ENCODE data around the gene GRIK1.

Gene GRIK1

DNA sequence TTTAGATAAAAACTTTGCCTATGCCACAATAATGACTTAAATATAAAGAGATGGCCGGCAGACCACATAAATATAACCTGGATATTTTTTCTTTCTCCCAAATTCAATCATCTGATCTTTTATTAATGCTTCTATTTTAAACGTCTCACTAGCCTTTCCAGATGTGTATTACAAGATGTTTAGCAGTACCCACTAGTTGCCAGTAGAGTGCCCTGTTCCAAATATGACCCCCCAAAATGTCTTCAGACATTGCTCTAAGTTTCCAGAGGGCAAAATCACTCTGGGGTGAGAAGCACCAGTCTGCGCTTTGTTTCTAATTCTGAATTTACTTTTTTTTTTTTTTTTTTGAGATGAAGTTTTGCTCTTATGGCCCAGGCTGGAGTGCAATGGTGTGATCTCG, 268.1 kb downstream of the GRIK1 start:
- Histone ChIP-seq H3K4me3 (ENCODE audit: low read length, poor library complexity, severe bottlenecking) (no peak overlapping the region), H3F3A (ENCODE audit: low read depth) (no peaks in the 10 kb centered on the region), H3K79me2 (ENCODE audit: insufficient read depth, low read length) (no peaks in the 10 kb centered on the region), H2AFZ (ENCODE audit: low read length) (no peak overlapping the region), H3K4me2 (ENCODE audit: low read depth, low read length, poor library complexity, severe bottlenecking) (no peak overlapping the region), H4K20me1 (ENCODE audit: insufficient read depth, low read length, poor library complexity, severe bottlenecking) (no peaks in the 10 kb centered on the region), H3K9me2 (replicated peaks; ENCODE audit: low read depth, low read length) (no peaks in the 10 kb centered on the region), H3K9me3 (ENCODE audit: insufficient read depth, low read depth, low read length) (no peaks in the 10 kb centered on the region), H3K27me3 (ENCODE audit: insufficient read depth, low read length, poor library complexity, severe bottlenecking) (no peaks in the 10 kb centered on the region), H3K4me1 (ENCODE audit: insufficient read depth, low read length, poor library complexity, severe bottlenecking) (no peaks in the 10 kb centered on the region), H3K9ac (ENCODE audit: low read depth, low read length, poor library complexity, severe bottlenecking) (no peak overlapping the region), H3K36me3 (ENCODE audit: insufficient read depth, low read length) (no peaks in the 10 kb centered on the region)
- TF ChIP-seq, protein P1, sequence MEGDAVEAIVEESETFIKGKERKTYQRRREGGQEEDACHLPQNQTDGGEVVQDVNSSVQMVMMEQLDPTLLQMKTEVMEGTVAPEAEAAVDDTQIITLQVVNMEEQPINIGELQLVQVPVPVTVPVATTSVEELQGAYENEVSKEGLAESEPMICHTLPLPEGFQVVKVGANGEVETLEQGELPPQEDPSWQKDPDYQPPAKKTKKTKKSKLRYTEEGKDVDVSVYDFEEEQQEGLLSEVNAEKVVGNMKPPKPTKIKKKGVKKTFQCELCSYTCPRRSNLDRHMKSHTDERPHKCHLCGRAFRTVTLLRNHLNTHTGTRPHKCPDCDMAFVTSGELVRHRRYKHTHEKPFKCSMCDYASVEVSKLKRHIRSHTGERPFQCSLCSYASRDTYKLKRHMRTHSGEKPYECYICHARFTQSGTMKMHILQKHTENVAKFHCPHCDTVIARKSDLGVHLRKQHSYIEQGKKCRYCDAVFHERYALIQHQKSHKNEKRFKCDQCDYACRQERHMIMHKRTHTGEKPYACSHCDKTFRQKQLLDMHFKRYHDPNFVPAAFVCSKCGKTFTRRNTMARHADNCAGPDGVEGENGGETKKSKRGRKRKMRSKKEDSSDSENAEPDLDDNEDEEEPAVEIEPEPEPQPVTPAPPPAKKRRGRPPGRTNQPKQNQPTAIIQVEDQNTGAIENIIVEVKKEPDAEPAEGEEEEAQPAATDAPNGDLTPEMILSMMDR (conservative IDR thresholded peaks at IDR 0.05; ENCODE audit: low read length) = peak; percentile 39
- TF ChIP-seq EZH2phosphoT487 (IDR thresholded peaks at IDR 0.05; ENCODE audit: borderline replicate concordance) = no peak

DNA sequence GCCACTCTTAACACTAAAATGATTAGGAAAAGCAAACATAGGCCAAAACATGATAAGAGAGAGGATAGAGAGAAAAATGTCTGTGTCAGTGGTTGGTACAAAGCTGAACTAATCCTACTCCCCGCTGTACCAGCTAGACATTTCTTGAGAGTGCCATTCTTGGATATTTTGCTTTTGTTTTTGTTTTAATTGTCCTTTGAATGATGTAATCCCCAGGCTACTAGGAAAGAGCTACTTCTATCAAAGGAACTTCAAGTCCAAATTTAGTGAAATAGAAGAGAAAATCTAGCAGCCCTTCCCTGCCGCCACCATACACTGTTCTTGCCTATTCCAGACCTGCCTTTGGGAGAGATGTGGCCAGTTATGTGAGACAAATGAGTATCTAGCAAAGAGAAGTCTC, 269.6 kb downstream of the GRIK1 start:
- Histone ChIP-seq H3K9me3 (ENCODE audit: insufficient read depth, low read depth, low read length) (no peaks in the 10 kb centered on the region), H2AFZ (ENCODE audit: low read length) (no peak overlapping the region), H3K79me2 (ENCODE audit: insufficient read depth, low read length) (no peaks in the 10 kb centered on the region), H3K4me2 (ENCODE audit: low read depth, low read length, poor library complexity, severe bottlenecking) (no peak overlapping the region), H3K27me3 (ENCODE audit: insufficient read depth, low read length, poor library complexity, severe bottlenecking) (no peaks in the 10 kb centered on the region), H3K36me3 (ENCODE audit: insufficient read depth, low read length) (no peaks in the 10 kb centered on the region), H3K9ac (ENCODE audit: low read depth, low read length, poor library complexity, severe bottlenecking) (no peak overlapping the region), H3F3A (ENCODE audit: low read depth) (no peaks in the 10 kb centered on the region), H4K20me1 (ENCODE audit: insufficient read depth, low read length, poor library complexity, severe bottlenecking) (no peaks in the 10 kb centered on the region), H3K9me2 (replicated peaks; ENCODE audit: low read depth, low read length) (no peaks in the 10 kb centered on the region), H3K4me3 (ENCODE audit: low read length, poor library complexity, severe bottlenecking) (no peak overlapping the region), H3K4me1 (ENCODE audit: insufficient read depth, low read length, poor library complexity, severe bottlenecking) (no peaks in the 10 kb centered on the region)
- TF ChIP-seq, protein P1 (conservative IDR thresholded peaks at IDR 0.05; ENCODE audit: low read length) = no peak
- TF ChIP-seq EZH2phosphoT487 (IDR thresholded peaks at IDR 0.05; ENCODE audit: borderline replicate concordance) = no peak

DNA sequence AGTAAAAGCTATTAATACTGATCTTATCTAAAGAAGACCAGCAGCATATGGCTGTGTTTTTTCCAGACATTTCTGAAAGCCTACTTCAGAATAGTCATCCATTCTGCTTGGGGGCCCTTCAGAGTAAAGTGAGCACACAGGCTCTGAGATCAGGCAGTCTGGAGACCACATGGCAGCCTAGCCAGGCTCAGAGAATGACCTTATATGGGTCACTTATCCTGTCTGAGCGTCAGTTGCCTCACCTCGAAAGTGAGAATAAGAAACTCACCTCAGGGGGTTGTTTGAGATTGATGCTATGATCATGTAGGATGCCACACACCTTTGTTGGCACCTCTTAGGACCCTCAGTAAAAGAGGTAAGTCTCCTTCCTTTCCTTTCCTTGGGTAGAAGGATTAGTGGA, 270.4 kb downstream of the GRIK1 start:
- no peaks in the 10 kb centered on the region for H3K4me1 ChIP-seq (ENCODE audit: insufficient read depth, low read length, poor library complexity, severe bottlenecking)
- no peaks in the 10 kb centered on the region for H3F3A ChIP-seq (ENCODE audit: low read depth)
- no peak overlapping the region for H2AFZ ChIP-seq (ENCODE audit: low read length)
- H3K79me2 ChIP-seq (ENCODE audit: insufficient read depth, low read length) = no peaks in the 10 kb centered on the region
- no peaks in the 10 kb centered on the region for H4K20me1 ChIP-seq (ENCODE audit: insufficient read depth, low read length, poor library complexity, severe bottlenecking)
- TF ChIP-seq, protein P1 (conservative IDR thresholded peaks at IDR 0.05; ENCODE audit: low read length) = no peak
- TF ChIP-seq EZH2phosphoT487 (IDR thresholded peaks at IDR 0.05; ENCODE audit: borderline replicate concordance) = no peak
- H3K9me3 ChIP-seq (ENCODE audit: insufficient read depth, low read depth, low read length) = no peaks in the 10 kb centered on the region
- no peaks in the 10 kb centered on the region for H3K36me3 ChIP-seq (ENCODE audit: insufficient read depth, low read length)
- no peak overlapping the region for H3K4me2 ChIP-seq (ENCODE audit: low read depth, low read length, poor library complexity, severe bottlenecking)
- no peak overlapping the region for H3K4me3 ChIP-seq (ENCODE audit: low read length, poor library complexity, severe bottlenecking)
- no peaks in the 10 kb centered on the region for H3K9me2 ChIP-seq (replicated peaks; ENCODE audit: low read depth, low read length)
- no peaks in the 10 kb centered on the region for H3K27me3 ChIP-seq (ENCODE audit: insufficient read depth, low read length, poor library complexity, severe bottlenecking)
- H3K9ac ChIP-seq (ENCODE audit: low read depth, low read length, poor library complexity, severe bottlenecking) = no peak overlapping the region

Data from Loucy (cell line).